HL-60 (cell line): ENCODE results near the gene GALNT1.

Experiments
- DNase-seq, 2 experiments: peaks; one replicate each; pipeline ENCODE4 v3.0.0-alpha.2; 2010 to 2020; ENCODE audit warnings: low read depth in 1 of 2, low spot score in 1 of 2
- H3K27ac ChIP-seq: fragments of 250-450 bp; sonication (Bioruptor Pico); replicated peaks from 2 replicates; pipeline ENCODE4 v1.5.1; 2020; ENCODE audit warnings: mild to moderate bottlenecking, moderate library complexity
- H3K27me3 ChIP-seq: fragments of 250-450 bp; sonication (Bioruptor Pico); 2 replicates; pipeline ENCODE4 v1.5.1; 2021; ENCODE audit warnings: mild to moderate bottlenecking, moderate library complexity; ENCODE audit not compliant: insufficient read depth, poor library complexity, severe bottlenecking
- H3K4me3 ChIP-seq: replicated peaks from 2 replicates; pipeline ENCODE4 v1.5.1; 2011; ENCODE audit warnings: mild to moderate bottlenecking, control low read depth, low read length; ENCODE audit not compliant: insufficient read depth
- CTCF ChIP-seq: IDR thresholded peaks from one replicate; pipeline ENCODE4 v1.5.1; 2011; ENCODE audit warnings: low read length, control low read depth, inconsistent platforms; ENCODE audit not compliant: insufficient read depth
- GABPA ChIP-seq: IDR thresholded peaks from 2 replicates; pipeline ENCODE4 v1.6.1; 2012; ENCODE audit warnings: low read depth
- POLR2AphosphoS5 ChIP-seq: IDR thresholded peaks from 2 replicates; pipeline ENCODE4 v1.6.1; 2012; ENCODE audit warnings: low read depth
- SPI1 ChIP-seq: IDR thresholded peaks from 2 replicates; pipeline ENCODE4 v1.6.1; 2012; ENCODE audit warnings: low read depth, mild to moderate bottlenecking, borderline replicate concordance
- TF ChIP-seq, protein P1 (sequence below): IDR thresholded peaks from 2 replicates; pipeline ENCODE4 v1.6.1; 2012; ENCODE audit warnings: low read depth; ENCODE audit not compliant: insufficient replicate concordance

The GALNT1 gene

GRCh38 chr18:35605686-35606417, 24.3 kb downstream of the GALNT1 start:
- H3K4me3 ChIP-seq = no peak overlapping the region
- no peak for TF ChIP-seq SPI1
- no peak for TF ChIP-seq CTCF
- TF ChIP-seq POLR2AphosphoS5 = no peak
- TF ChIP-seq GABPA = no peak
- TF ChIP-seq, protein P1, sequence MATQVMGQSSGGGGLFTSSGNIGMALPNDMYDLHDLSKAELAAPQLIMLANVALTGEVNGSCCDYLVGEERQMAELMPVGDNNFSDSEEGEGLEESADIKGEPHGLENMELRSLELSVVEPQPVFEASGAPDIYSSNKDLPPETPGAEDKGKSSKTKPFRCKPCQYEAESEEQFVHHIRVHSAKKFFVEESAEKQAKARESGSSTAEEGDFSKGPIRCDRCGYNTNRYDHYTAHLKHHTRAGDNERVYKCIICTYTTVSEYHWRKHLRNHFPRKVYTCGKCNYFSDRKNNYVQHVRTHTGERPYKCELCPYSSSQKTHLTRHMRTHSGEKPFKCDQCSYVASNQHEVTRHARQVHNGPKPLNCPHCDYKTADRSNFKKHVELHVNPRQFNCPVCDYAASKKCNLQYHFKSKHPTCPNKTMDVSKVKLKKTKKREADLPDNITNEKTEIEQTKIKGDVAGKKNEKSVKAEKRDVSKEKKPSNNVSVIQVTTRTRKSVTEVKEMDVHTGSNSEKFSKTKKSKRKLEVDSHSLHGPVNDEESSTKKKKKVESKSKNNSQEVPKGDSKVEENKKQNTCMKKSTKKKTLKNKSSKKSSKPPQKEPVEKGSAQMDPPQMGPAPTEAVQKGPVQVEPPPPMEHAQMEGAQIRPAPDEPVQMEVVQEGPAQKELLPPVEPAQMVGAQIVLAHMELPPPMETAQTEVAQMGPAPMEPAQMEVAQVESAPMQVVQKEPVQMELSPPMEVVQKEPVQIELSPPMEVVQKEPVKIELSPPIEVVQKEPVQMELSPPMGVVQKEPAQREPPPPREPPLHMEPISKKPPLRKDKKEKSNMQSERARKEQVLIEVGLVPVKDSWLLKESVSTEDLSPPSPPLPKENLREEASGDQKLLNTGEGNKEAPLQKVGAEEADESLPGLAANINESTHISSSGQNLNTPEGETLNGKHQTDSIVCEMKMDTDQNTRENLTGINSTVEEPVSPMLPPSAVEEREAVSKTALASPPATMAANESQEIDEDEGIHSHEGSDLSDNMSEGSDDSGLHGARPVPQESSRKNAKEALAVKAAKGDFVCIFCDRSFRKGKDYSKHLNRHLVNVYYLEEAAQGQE = no peak
- no peaks in the 10 kb centered on the region for H3K27me3 ChIP-seq
- DNase-seq = no peak
- no peak overlapping the region for H3K27ac ChIP-seq

- Histone ChIP-seq H3K27me3 (no peaks in the 10 kb centered on the region), H3K4me3 (no peak overlapping the region), H3K27ac (no peak overlapping the region)
- TF ChIP-seq SPI1 = no peak
- no peak for TF ChIP-seq GABPA
- TF ChIP-seq, protein P1 = no peak
- no peak for TF ChIP-seq CTCF
- no peak for TF ChIP-seq POLR2AphosphoS5
- no peak for DNase-seq
Measured at GRCh38 chr18:35609236-35609635, 27.7 kb downstream of the GALNT1 start.

DNA sequence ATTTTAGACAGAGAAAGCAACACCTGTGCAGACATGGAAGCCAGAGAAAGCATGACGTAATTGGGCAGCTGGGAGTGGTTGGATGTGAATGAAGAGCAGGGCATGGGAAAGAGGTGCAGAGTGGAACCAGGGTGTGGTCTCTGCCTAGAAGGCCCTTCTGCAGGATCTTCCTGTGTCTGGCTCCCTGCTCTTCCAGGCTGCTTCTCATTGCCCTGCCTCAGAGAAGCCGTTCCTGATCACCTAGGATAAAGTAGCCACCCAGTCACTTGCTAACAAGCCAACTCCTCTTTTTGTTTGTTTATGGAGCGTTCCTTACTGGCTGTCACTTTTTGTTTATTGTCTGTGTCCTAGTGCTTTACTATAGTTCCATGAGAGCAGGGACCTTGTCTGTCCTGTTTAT, 28.5 kb downstream of the GALNT1 start:
- H3K4me3 ChIP-seq = no peak overlapping the region
- TF ChIP-seq GABPA (no peak), SPI1 (no peak)

GRCh38 chr18:35610724-35611123, 29.2 kb downstream of the GALNT1 start:
- DNase-seq = no peak
- Histone ChIP-seq H3K27ac (no peak overlapping the region), H3K27me3 (no peaks in the 10 kb centered on the region), H3K4me3 (no peak overlapping the region)
- TF ChIP-seq, protein P1 = no peak
- TF ChIP-seq POLR2AphosphoS5 = no peak
- no peak for TF ChIP-seq SPI1
- TF ChIP-seq CTCF = no peak
- TF ChIP-seq GABPA = no peak

More for the DNA sequence above, 28.5 kb downstream of the GALNT1 start:
- no peak overlapping the region for H3K27ac ChIP-seq
- no peak for DNase-seq
- H3K27me3 ChIP-seq = no peaks in the 10 kb centered on the region
